Heart right ventricle (tissue), 16 donors: Measurements from ENCODE around the gene ERF. TPM values are rescaled to one million over a fixed set of nuclear protein-coding genes. Genes with fewer than 3 reads are reported as not detected.

Experiments
- ATAC-seq, 8 donors: fragments of 200-7000 bp; cut with Tn5 transposase; one replicate each; pipeline ENCODE4 v1.9.1; 2020; ENCODE audit warnings: mild to moderate bottlenecking in 8 of 8, moderate library complexity in 8 of 8, moderate number of reproducible peaks in 1 of 8
- DNase-seq, 2 donors: peaks; one replicate each; pipeline ENCODE4 v3.0.0-alpha.2; 2020
- H3K27ac ChIP-seq, 10 donors: fragments of 200-600 bp; sonication (generic) in 2 of 10; one replicate each; pipeline versions ENCODE4 v1.5.0 to v1.8.0; 2020 to 2022; ENCODE audit warnings: mild to moderate bottlenecking in 3 of 10
- H3K27me3 ChIP-seq, 7 donors: fragments of 200-600 bp; one replicate each; pipeline ENCODE4 v1.8.0; 2021 to 2022; ENCODE audit warnings: mild to moderate bottlenecking in 2 of 7
- H3K36me3 ChIP-seq, 9 donors: fragments of 200-600 bp; sonication (generic) in 1 of 9; one replicate each; pipeline versions ENCODE4 v1.5.0 to v1.8.0; 2020 to 2022; ENCODE audit warnings: mild to moderate bottlenecking in 2 of 9
- H3K4me1 ChIP-seq, 9 donors: fragments of 200-600 bp; sonication (generic) in 1 of 9; one replicate each; pipeline versions ENCODE4 v1.5.0 to v1.8.0; 2020 to 2022; ENCODE audit warnings: mild to moderate bottlenecking in 4 of 9
- H3K4me3 ChIP-seq, 10 donors: fragments of 200-600 bp; sonication (generic) in 2 of 10; one replicate each; pipeline versions ENCODE4 v1.5.0 to v1.8.0; 2020 to 2022; ENCODE audit warnings: mild to moderate bottlenecking in 7 of 10, moderate library complexity in 2 of 10
- H3K9me3 ChIP-seq, 11 donors: fragments of 200-600 bp in 10 of 11; sonication (generic) in 2 of 11; one replicate each; pipeline versions ENCODE4 v1.5.0 to v1.8.0; 2013 to 2022; ENCODE audit warnings: mild to moderate bottlenecking in 2 of 11, control low read depth in 1 of 11, moderate library complexity in 1 of 11
- CTCF ChIP-seq, 9 donors: fragments of 200-600 bp; sonication (generic) in 2 of 9; IDR thresholded peaks; one replicate each; pipeline versions ENCODE4 v1.5.0 to v1.8.0; 2021 to 2022; ENCODE audit warnings: antibody characterized with exemption in 9 of 9, mild to moderate bottlenecking in 5 of 9, moderate library complexity in 1 of 9
- WGBS, 2 donors: extraction: QIAGEN DNeasy Blood & Tissue Kit; methylation state at CpG; one replicate each; pipeline ENCODE4 v1.1.7; 2013; ENCODE audit warnings: inconsistent platforms in 1 of 2; 5-methylcytosine and 5-hydroxymethylcytosine counted together
- intact Hi-C, 10 donors: fragments of 100-400 bp; cut with DNase I; formaldehyde crosslinking; loops; one replicate each; pipeline versions ENCODE4 v1.11.1 to v1.14.2; 2022
- polyA plus RNA-seq, 2 donors: library from polyadenylated mRNA; stranded (reverse); fragments of 200-250 nt; gene quantifications; one replicate each; pipeline ENCODE4 v1.2.3, GENCODE V29; 2013
- total RNA-seq, 10 donors: library from RNA; stranded (reverse); fragmentation: NEBNext Ultra II Directional in 3 of 10; extraction: Animal tissue kit (Norgen Biotek cat#: 25700) in 3 of 10; gene quantifications; one replicate each; pipeline versions ENCODE4 v1.2.1 to v1.2.4, GENCODE V29; 2021 to 2023
- donor health status: Arrhythmogenic right ventricular cardiomyopathy.
- donor health status: ischemic (EF 13 %, LVEDD 7.1; RV severe dilation, severe dysfunction).
- donor health status: healthy with polysubstance abuse.
- donor health status: DM: no; HTN: yes; CAD: no.
- donor health status: DM: no; HTN: no; CAD: no.
- donor health status: ischemic (EF 25% LVEDD 6.9; RV normal size, moderate dysfunction).
- donor health status: ischemic (EF 25% LVEDD 5.7; RV mildly dilated, moderate dysfunction).
- donor health status: healthy.
- donor health status: DM: yes; HTN: yes; CAD: no.
- donor health status: Ischemic cardiomyopathy.
- donor health status: ischemic (EF 35%, LVEDD 5.7; RV mildly dilated, moderate dysfunction).
- donor health status: nonischemic (EF 11% LVEDD 7.7; RV severe dilation, severe dysfunction).
- donor health status: DM: yes; HTN: yes; CAD: no.
- donor health status: PGD.
- donor health status: ischemic (EF 29% LVEDD 5.4; RV normal size, mild dysfunction).
- donor health status: nonischemic (EF 23%, LVEDD 6.1; RV moderate dilation, normal function).

ERF gene
- total and polyA plus RNA-seq, 12 donors, result 29.8 to 49.0 (median 32.9) TPM

- no peak for DNase-seq
- no peak for TF ChIP-seq CTCF (IDR thresholded peaks at IDR 0.05)
- peak overlapping the region; percentile 70 to 99 (median 87) for H3K27ac ChIP-seq
- peaks cover 18 to 41% (median 33%) of the 10 kb centered on the region in 9 donors for H3K4me1 ChIP-seq
- WGBS, 2 donors, result 27 to 28% methylated on average over 9 to 10 of the region's 10 CpGs
- ATAC-seq, result no peak
- intact Hi-C loops, result loop anchor here in 4 of 10 donors (1.0 to 2.0 kb wide), 2 partner anchors 15 kb away; partner anchors contain the start of gene ERF (in 3 of the 4)
- H3K36me3 ChIP-seq, result peaks cover 0 to 34% (median 27%) of the 10 kb centered on the region in 9 donors
- H3K9me3 ChIP-seq, result no peaks in the 10 kb centered on the region
- peak overlapping the region; percentile 38 to 66 (median 60) for H3K4me3 ChIP-seq
- no peaks in the 10 kb centered on the region for H3K27me3 ChIP-seq
These were observed 14.8 kb upstream of the ERF start for GRCh38 chr19:42269478-42270345.

- no peak for TF ChIP-seq CTCF (IDR thresholded peaks at IDR 0.05)
- peak; percentile 99 to 100 for DNase-seq
- Histone ChIP-seq H3K36me3 (peaks cover 0 to 26% (median 19%) of the 10 kb centered on the region in 9 donors), H3K4me3 (peak within 1 kb of the TSS; percentile 38 to 83 (median 66)), H3K27me3 (no peaks in the 10 kb centered on the region), H3K27ac (peak within 1 kb of the TSS; percentile 90 to 99 (median 98)), H3K9me3 (no peaks in the 10 kb centered on the region), H3K4me1 (peaks cover 18 to 39% (median 29%) of the 10 kb centered on the region in 9 donors)
- 0 to 1% methylated on average over 51 to 52 of the region's 52 CpGs for WGBS, 2 donors
- peak; percentile 84 to 93 (median 88) for ATAC-seq
- intact Hi-C loops, result loop anchor here in 5 of 10 donors (1.0 to 2.0 kb wide), 3 partner anchors 14 to 15 kb away; partner anchors contain the start of gene ERF (in 4 of the 5)
These were observed 14.0 kb upstream of the ERF start, which contains the start of gene CIC for GRCh38 chr19:42268704-42269477. Gene CIC (plus strand): TSS chr19:42269252. CDS start chr19:42271784, 2,532 bp downstream.

GRCh38 chr19:42268142-42268703, 13.3 kb upstream of the ERF start:
- Histone ChIP-seq H3K4me1 (peaks cover 18 to 39% (median 29%) of the 10 kb centered on the region in 9 donors), H3K27me3 (no peaks in the 10 kb centered on the region), H3K27ac (peak overlapping the region; percentile 90 to 99 (median 97)), H3K4me3 (peak overlapping the region; percentile 13 to 83 (median 66)), H3K9me3 (no peaks in the 10 kb centered on the region), H3K36me3 (peaks cover 0 to 19% (median 12%) of the 10 kb centered on the region in 9 donors)
- DNase-seq, result peak; percentile 96 to 100
- peak; percentile 83 to 93 (median 87) for ATAC-seq
- WGBS, 2 donors, result 0% methylated on average over 44 to 46 of the region's 46 CpGs
- intact Hi-C loops, result loop anchor here in 4 of 10 donors (1.0 to 2.0 kb wide), 2 partner anchors 13 kb away; partner anchors contain the start of gene ERF (in 4 of the 4)
- TF ChIP-seq CTCF (IDR thresholded peaks at IDR 0.05), result peak in 1 of 9 donors; percentile 10
